ENCODE measurements around the gene ATP5F1B. TPM values are rescaled to one million over a fixed set of nuclear protein-coding genes. Genes with fewer than 3 reads are reported as not detected.

Gene ATP5F1B
- total and polyA plus RNA-seq, 9 of the 15 experiments (the other 6 are each of a cell fraction or from before 2014, with no cell fraction given), result 908 to 3,125 (median 1,482) TPM

DNA sequence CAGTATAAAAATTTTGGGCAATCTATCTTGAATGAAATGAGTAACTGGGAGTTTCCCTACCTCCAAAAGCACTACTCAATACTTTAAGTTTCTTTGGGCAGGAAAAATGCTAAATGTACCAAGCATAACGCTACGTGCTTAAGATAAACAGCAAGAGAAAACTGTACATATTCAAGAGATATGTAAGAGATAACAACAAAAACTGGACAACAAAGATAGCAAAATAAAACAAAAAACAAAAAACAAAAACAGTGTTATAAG is 22.3 kb upstream of the ATP5F1B start:
- Histone ChIP-seq H3K9me1 (ENCODE audit: control insufficient read depth, insufficient read depth, low read length) (no peaks in the 10 kb centered on the region), H3K4me3 (no peak overlapping the region), H3K4me1 (replicated peaks in 1 of 2; ENCODE audit: control insufficient read depth in 2 of 2, insufficient read depth in 2 of 2, low read length in 2 of 2) (peaks cover 6 to 15% of the 10 kb centered on the region in 2 experiments; a peak in 4 of 5 replicates), H3K4me2 (ENCODE audit: insufficient read depth, low read length) (no peak overlapping the region), H3K9me3 (replicated peaks; ENCODE audit: control insufficient read depth, insufficient read depth, low read depth, low read length) (no peaks in the 10 kb centered on the region), H2AFZ (ENCODE audit: low read depth, low read length) (no peak overlapping the region), H3K27ac (ENCODE audit: extremely low read depth, low read depth, low read length) (peak overlapping the region; percentile 13; the same call in 1 of the 3 replicates), H3K79me2 (ENCODE audit: control insufficient read depth, insufficient read depth, low read length) (peaks cover 55% of the 10 kb centered on the region), H3K27me3 (ENCODE audit: control insufficient read depth in 2 of 2, insufficient read depth in 2 of 2, low read length in 2 of 2) (no peaks in the 10 kb centered on the region), H3K9ac (ENCODE audit: insufficient read depth in 1 of 2, low read depth in 2 of 2, low read length in 2 of 2) (no peak overlapping the region; a peak in 1 of 4 replicates), H4K20me1 (replicated peaks; ENCODE audit: control insufficient read depth, insufficient read depth, low read length) (no peaks in the 10 kb centered on the region; the same call in 1 of the 2 replicates), H3K36me3 (ENCODE audit: control insufficient read depth, insufficient read depth, low read length) (peaks cover 99% of the 10 kb centered on the region)
- FAIRE-seq, result no peak
- ChIA-PET POLR2A (interaction anchor here (0.8 to 5.1 kb wide), 5 partner anchors 9 to 21 kb away, joined by 3 to 28 read pairs (median 5); no protein-coding TSS in a partner anchor), CTCF (ENCODE audit: low intra/inter-chr PET ratio) (no interaction called here)
- DNase-seq (ENCODE audit: extremely low read depth in 1 of 4, low spot score in 3 of 4), result no peak
- intact Hi-C loops (cut with micrococcal nuclease), result no loop called here
- BruUV-seq (replicated peaks), result no TSS peak
- in situ Hi-C loops (cut with MboI), result no loop called here
- WGBS (ENCODE audit: insufficient coverage, low coverage, missing lambda C conversion rate), result 38% methylated on average over 2 of the region's 2 CpGs
- TF ChIP-seq COPS2 (conservative IDR thresholded peaks at IDR 0.05), result no peak
- 0 out of 2 replicates have a peak, but pooled peaks have one; percentile 4 for TF ChIP-seq ADNP (tag; IDR thresholded peaks at IDR 0.05)
- no peak for ATAC-seq

- Histone ChIP-seq H3K27me3 (ENCODE audit: control insufficient read depth in 2 of 2, insufficient read depth in 2 of 2, low read length in 2 of 2) (no peaks in the 10 kb centered on the region), H4K20me1 (replicated peaks; ENCODE audit: control insufficient read depth, insufficient read depth, low read length) (no peaks in the 10 kb centered on the region), H3K27ac (ENCODE audit: extremely low read depth, low read depth, low read length) (no peak overlapping the region), H3K36me3 (ENCODE audit: control insufficient read depth, insufficient read depth, low read length) (peaks cover 44% of the 10 kb centered on the region), H3K4me2 (ENCODE audit: insufficient read depth, low read length) (no peak overlapping the region), H3K9ac (ENCODE audit: insufficient read depth in 1 of 2, low read depth in 2 of 2, low read length in 2 of 2) (no peak overlapping the region; a peak in 1 of 4 replicates), H2AFZ (ENCODE audit: low read depth, low read length) (no peak overlapping the region), H3K79me2 (ENCODE audit: control insufficient read depth, insufficient read depth, low read length) (peaks cover 9% of the 10 kb centered on the region), H3K4me3 (no peak overlapping the region), H3K9me3 (replicated peaks; ENCODE audit: control insufficient read depth, insufficient read depth, low read depth, low read length) (no peaks in the 10 kb centered on the region), H3K4me1 (replicated peaks in 1 of 2; ENCODE audit: control insufficient read depth in 2 of 2, insufficient read depth in 2 of 2, low read length in 2 of 2) (no peaks in the 10 kb centered on the region; a peak in 1 of 5 replicates), H3K9me1 (ENCODE audit: control insufficient read depth, insufficient read depth, low read length) (no peaks in the 10 kb centered on the region)
- intact Hi-C loops (cut with micrococcal nuclease) (no loop called here), in situ Hi-C loops (cut with MboI) (no loop called here)
- BruUV-seq (replicated peaks), result no TSS peak
- ATAC-seq (peak; percentile 72), FAIRE-seq (no peak), DNase-seq (ENCODE audit: extremely low read depth in 1 of 4, low spot score in 3 of 4) (no peak)
- 71% methylated on average over 13 of the region's 13 CpGs for WGBS (ENCODE audit: insufficient coverage, low coverage, missing lambda C conversion rate)
- ChIA-PET CTCF (ENCODE audit: low intra/inter-chr PET ratio) (no interaction called here), POLR2A (interaction anchor here (1.2 to 3.7 kb wide), 6 partner anchors 12 to 63 kb away, joined by 4 to 17 read pairs (median 10); partner anchors contain the start of genes ATP5F1B, NACA and PTGES3)
- 0 out of 2 replicates have a peak, but pooled peaks have one; percentile 27 for TF ChIP-seq ELF4 (CRISPR knock-in tag; IDR thresholded peaks at IDR 0.05)
- no peak for TF ChIP-seq ZNF280B (CRISPR knock-in tag; IDR thresholded peaks at IDR 0.05)
- TF ChIP-seq POLR2AphosphoS2 (IDR thresholded peaks at IDR 0.05; ENCODE audit: low read length), result 0 out of 2 replicates have a peak, but pooled peaks have one; percentile 73
- peak; percentile 81 for TF ChIP-seq SUPT5H (IDR thresholded peaks at IDR 0.05)
- TF ChIP-seq NFIC (IDR thresholded peaks at IDR 0.05), result 0 out of 2 replicates have a peak, but pooled peaks have one; percentile 6
- no peak for TF ChIP-seq ZNF146 (CRISPR knock-in tag; IDR thresholded peaks at IDR 0.05; ENCODE audit: unreplicated experiment)
- TF ChIP-seq MTA3 (IDR thresholded peaks at IDR 0.05; ENCODE audit: borderline replicate concordance), result no peak
- TF ChIP-seq, protein P1, sequence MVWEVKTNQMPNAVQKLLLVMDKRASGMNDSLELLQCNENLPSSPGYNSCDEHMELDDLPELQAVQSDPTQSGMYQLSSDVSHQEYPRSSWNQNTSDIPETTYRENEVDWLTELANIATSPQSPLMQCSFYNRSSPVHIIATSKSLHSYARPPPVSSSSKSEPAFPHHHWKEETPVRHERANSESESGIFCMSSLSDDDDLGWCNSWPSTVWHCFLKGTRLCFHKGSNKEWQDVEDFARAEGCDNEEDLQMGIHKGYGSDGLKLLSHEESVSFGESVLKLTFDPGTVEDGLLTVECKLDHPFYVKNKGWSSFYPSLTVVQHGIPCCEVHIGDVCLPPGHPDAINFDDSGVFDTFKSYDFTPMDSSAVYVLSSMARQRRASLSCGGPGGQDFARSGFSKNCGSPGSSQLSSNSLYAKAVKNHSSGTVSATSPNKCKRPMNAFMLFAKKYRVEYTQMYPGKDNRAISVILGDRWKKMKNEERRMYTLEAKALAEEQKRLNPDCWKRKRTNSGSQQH (CRISPR knock-in tag; IDR thresholded peaks at IDR 0.05), result 0 out of 2 replicates have a peak, but pooled peaks have one; percentile 7
- 0 out of 2 replicates have a peak, but pooled peaks have one; percentile 32 for TF ChIP-seq MBD2 (IDR thresholded peaks at IDR 0.05; ENCODE audit: borderline replicate concordance, low read depth)
- TF ChIP-seq ZNF551 (CRISPR knock-in tag; IDR thresholded peaks at IDR 0.05), result peak; percentile 71; the same call in 1 of the 2 replicates
- no peak for TF ChIP-seq RHOXF2B (CRISPR knock-in tag; conservative IDR thresholded peaks at IDR 0.05)
- 0 out of 2 replicates have a peak, but pooled peaks have one; percentile 52 for TF ChIP-seq OTX1 (CRISPR knock-in tag; IDR thresholded peaks at IDR 0.05)
- TF ChIP-seq POLR2A (conservative IDR thresholded peaks at IDR 0.05), result peak; percentile 79
Observed at GRCh38 chr12:56661979-56662638, 16.3 kb upstream of the ATP5F1B start.
